ENCODE results near the gene AHNAK. TPM values are rescaled to one million over a fixed set of nuclear protein-coding genes. Genes with fewer than 3 reads are reported as not detected.

The AHNAK gene
- total and polyA plus RNA-seq, 2 experiments from 2014 or later, result 167 to 548 TPM

- in situ Hi-C loops (cut with MboI), result no loop called here
- TF ChIP-seq EZH2phosphoT487 (IDR thresholded peaks at IDR 0.05; ENCODE audit: insufficient read depth, low read depth) (no peak), EZH2 (IDR thresholded peaks at IDR 0.05; ENCODE audit: insufficient read depth, poor library complexity, severe bottlenecking) (no peak)
- WGBS, 2 experiments (ENCODE audit: low coverage in 1 of 2, low lambda C conversion rate in 2 of 2, missing lambda C conversion rate in 2 of 2), result 100% methylated on average over 7 of the region's 7 CpGs
Measured at GRCh38 chr11:62471603-62472002, 75.0 kb downstream of the AHNAK start.

GRCh38 chr11:62468577-62468976, 78.0 kb downstream of the AHNAK start:
- in situ Hi-C loops (cut with MboI), result no loop called here
- no peak overlapping the region for H3K9ac ChIP-seq
- H4K20me1 ChIP-seq (ENCODE audit: insufficient read depth), result no peaks in the 10 kb centered on the region
- H3K27me3 ChIP-seq (replicated peaks; ENCODE audit: insufficient read depth), result no peaks in the 10 kb centered on the region
- H3K79me2 ChIP-seq (ENCODE audit: insufficient read depth), result no peaks in the 10 kb centered on the region
- peaks cover 10% of the 10 kb centered on the region for H3K4me1 ChIP-seq (ENCODE audit: insufficient read depth)
- H3K4me3 ChIP-seq, result no peak overlapping the region
- no peak overlapping the region for H3K4me2 ChIP-seq (ENCODE audit: unreplicated experiment)
- H3K36me3 ChIP-seq (ENCODE audit: low read depth), result no peaks in the 10 kb centered on the region
- TF ChIP-seq EZH2 (IDR thresholded peaks at IDR 0.05; ENCODE audit: insufficient read depth, poor library complexity, severe bottlenecking) (no peak), EZH2phosphoT487 (IDR thresholded peaks at IDR 0.05; ENCODE audit: insufficient read depth, low read depth) (no peak)
- no peaks in the 10 kb centered on the region for H3F3A ChIP-seq (ENCODE audit: insufficient read depth)
- H3K9me2 ChIP-seq (ENCODE audit: insufficient read depth), result no peaks in the 10 kb centered on the region
- no peaks in the 10 kb centered on the region for H3K9me3 ChIP-seq (ENCODE audit: low read depth)
- DNase-seq, result no peak
- WGBS, 2 experiments (ENCODE audit: low coverage in 1 of 2, low lambda C conversion rate in 2 of 2, missing lambda C conversion rate in 2 of 2), result 18 to 31% methylated on average over 2 of the region's 2 CpGs
- no peak overlapping the region for H2AFZ ChIP-seq
- no peak overlapping the region for H3K27ac ChIP-seq

More at GRCh38 chr11:62471603-62472002, 75.0 kb downstream of the AHNAK start:
- Histone ChIP-seq H3K4me3 (no peak overlapping the region), H3K9me3 (ENCODE audit: low read depth) (no peaks in the 10 kb centered on the region), H3K4me2 (ENCODE audit: unreplicated experiment) (no peak overlapping the region), H3K36me3 (ENCODE audit: low read depth) (no peaks in the 10 kb centered on the region), H4K20me1 (ENCODE audit: insufficient read depth) (no peaks in the 10 kb centered on the region), H3K4me1 (ENCODE audit: insufficient read depth) (peaks cover 10% of the 10 kb centered on the region), H3K27ac (no peak overlapping the region), H3K27me3 (replicated peaks; ENCODE audit: insufficient read depth) (no peaks in the 10 kb centered on the region), H3K79me2 (ENCODE audit: insufficient read depth) (no peaks in the 10 kb centered on the region), H2AFZ (no peak overlapping the region), H3F3A (ENCODE audit: insufficient read depth) (no peaks in the 10 kb centered on the region), H3K9ac (no peak overlapping the region), H3K9me2 (ENCODE audit: insufficient read depth) (no peaks in the 10 kb centered on the region)
- DNase-seq, result no peak

DNA sequence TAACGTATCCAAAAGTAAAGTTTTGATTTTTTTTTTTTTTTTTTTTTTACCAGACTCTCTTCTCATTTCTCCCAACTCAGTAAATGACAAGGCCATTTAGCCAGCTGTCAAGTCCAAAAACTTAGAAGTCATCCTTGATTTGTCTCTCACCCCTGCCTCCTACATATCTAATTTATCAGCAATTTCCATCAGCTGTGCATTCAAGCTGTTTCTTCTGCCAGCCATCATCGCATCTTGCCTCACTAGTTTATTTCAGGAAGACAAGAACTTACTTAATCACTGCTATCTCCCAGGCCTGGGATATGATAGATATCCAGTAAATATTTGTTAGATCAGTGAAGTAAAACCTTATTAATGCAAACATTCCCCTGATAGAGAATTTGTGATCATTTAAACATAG, 80.2 kb downstream of the AHNAK start:
- DNase-seq, result no peak
- Histone ChIP-seq H3K4me3 (no peak overlapping the region), H2AFZ (no peak overlapping the region), H3K36me3 (ENCODE audit: low read depth) (no peaks in the 10 kb centered on the region), H3K79me2 (ENCODE audit: insufficient read depth) (no peaks in the 10 kb centered on the region), H4K20me1 (ENCODE audit: insufficient read depth) (no peaks in the 10 kb centered on the region), H3F3A (ENCODE audit: insufficient read depth) (peaks cover 4% of the 10 kb centered on the region; the same call in 1 of the 2 replicates), H3K27ac (no peak overlapping the region), H3K4me2 (ENCODE audit: unreplicated experiment) (no peak overlapping the region), H3K27me3 (replicated peaks; ENCODE audit: insufficient read depth) (no peaks in the 10 kb centered on the region), H3K9ac (no peak overlapping the region), H3K4me1 (ENCODE audit: insufficient read depth) (peaks cover 14% of the 10 kb centered on the region), H3K9me2 (ENCODE audit: insufficient read depth) (no peaks in the 10 kb centered on the region), H3K9me3 (ENCODE audit: low read depth) (no peaks in the 10 kb centered on the region)
- in situ Hi-C loops (cut with MboI), result no loop called here
- WGBS, 2 experiments (ENCODE audit: low coverage in 1 of 2, low lambda C conversion rate in 2 of 2, missing lambda C conversion rate in 2 of 2), result 93 to 95% methylated on average over 2 of the region's 2 CpGs
- TF ChIP-seq EZH2 (IDR thresholded peaks at IDR 0.05; ENCODE audit: insufficient read depth, poor library complexity, severe bottlenecking), result no peak
- no peak for TF ChIP-seq EZH2phosphoT487 (IDR thresholded peaks at IDR 0.05; ENCODE audit: insufficient read depth, low read depth)

DNA sequence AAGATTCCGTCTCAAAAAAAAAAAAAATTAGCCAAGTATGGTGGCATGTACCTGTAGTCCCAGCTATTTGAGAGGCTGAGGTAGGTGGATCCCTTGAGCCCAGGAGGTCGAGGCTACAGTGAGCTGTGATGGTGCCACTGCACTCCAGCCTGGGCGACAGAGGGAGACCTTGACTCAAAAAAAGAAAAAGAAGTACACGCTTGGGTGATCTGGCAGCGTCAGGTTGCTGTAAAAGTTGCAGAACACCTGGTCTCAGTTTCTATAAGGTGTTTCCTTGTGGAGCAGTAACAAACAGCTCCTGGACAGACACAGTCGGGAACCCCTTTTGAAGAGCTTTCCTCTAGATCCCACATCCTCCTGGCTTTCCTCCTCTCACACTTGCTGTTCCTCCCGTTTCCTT, 82.0 kb downstream of the AHNAK start:
- Histone ChIP-seq H2AFZ (no peak overlapping the region), H3K79me2 (ENCODE audit: insufficient read depth) (no peaks in the 10 kb centered on the region), H3K9ac (no peak overlapping the region), H3F3A (ENCODE audit: insufficient read depth) (peaks cover 4% of the 10 kb centered on the region; the same call in 1 of the 2 replicates), H3K9me3 (ENCODE audit: low read depth) (no peaks in the 10 kb centered on the region), H4K20me1 (ENCODE audit: insufficient read depth) (no peaks in the 10 kb centered on the region), H3K4me2 (ENCODE audit: unreplicated experiment) (no peak overlapping the region), H3K36me3 (ENCODE audit: low read depth) (no peaks in the 10 kb centered on the region), H3K9me2 (ENCODE audit: insufficient read depth) (no peaks in the 10 kb centered on the region), H3K4me3 (no peak overlapping the region), H3K4me1 (ENCODE audit: insufficient read depth) (peaks cover 17% of the 10 kb centered on the region), H3K27ac (no peak overlapping the region), H3K27me3 (replicated peaks; ENCODE audit: insufficient read depth) (no peaks in the 10 kb centered on the region)
- 85 to 86% methylated on average over 7 of the region's 7 CpGs for WGBS, 2 experiments (ENCODE audit: low coverage in 1 of 2, low lambda C conversion rate in 2 of 2, missing lambda C conversion rate in 2 of 2)
- no peak for TF ChIP-seq EZH2phosphoT487 (IDR thresholded peaks at IDR 0.05; ENCODE audit: insufficient read depth, low read depth)
- TF ChIP-seq EZH2 (IDR thresholded peaks at IDR 0.05; ENCODE audit: insufficient read depth, poor library complexity, severe bottlenecking), result no peak
- in situ Hi-C loops (cut with MboI), result no loop called here
- DNase-seq, result no peak

DNA sequence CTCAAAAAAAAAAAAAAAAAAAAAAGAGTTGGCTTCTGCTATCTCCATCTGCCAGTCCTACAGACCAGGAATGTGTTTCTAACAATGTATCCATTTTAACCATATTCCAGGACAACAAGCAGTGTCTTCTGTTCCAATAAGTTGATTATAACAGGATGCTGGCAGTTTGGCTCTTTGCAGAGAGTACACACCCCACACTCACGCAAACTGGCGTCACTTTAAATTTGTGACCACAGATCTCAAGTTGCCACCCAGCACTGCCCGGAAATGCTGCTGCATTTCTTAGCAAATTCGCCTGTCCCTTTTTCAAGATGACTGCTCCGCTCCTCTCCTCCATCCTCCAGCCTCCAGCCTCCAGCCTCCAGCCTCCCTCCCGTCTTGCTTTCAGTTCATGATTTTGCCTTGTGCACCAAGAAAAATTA, 83.5 kb downstream of the AHNAK start:
- peak; percentile 51 for DNase-seq
- Histone ChIP-seq H3K9me3 (ENCODE audit: low read depth) (no peaks in the 10 kb centered on the region), H3K4me2 (ENCODE audit: unreplicated experiment) (peak overlapping the region; percentile 18), H3K4me3 (no peak overlapping the region), H2AFZ (peak overlapping the region; percentile 67), H4K20me1 (ENCODE audit: insufficient read depth) (no peaks in the 10 kb centered on the region), H3K36me3 (ENCODE audit: low read depth) (no peaks in the 10 kb centered on the region), H3K4me1 (ENCODE audit: insufficient read depth) (peaks cover 21% of the 10 kb centered on the region), H3K9ac (no peak overlapping the region), H3K9me2 (ENCODE audit: insufficient read depth) (no peaks in the 10 kb centered on the region), H3K27ac (no peak overlapping the region), H3F3A (ENCODE audit: insufficient read depth) (peaks cover 4% of the 10 kb centered on the region; the same call in 1 of the 2 replicates), H3K27me3 (replicated peaks; ENCODE audit: insufficient read depth) (no peaks in the 10 kb centered on the region), H3K79me2 (ENCODE audit: insufficient read depth) (no peaks in the 10 kb centered on the region)
- in situ Hi-C loops (cut with MboI), result no loop called here
- 16 to 21% methylated on average over 5 to 6 of the region's 6 CpGs for WGBS, 2 experiments (ENCODE audit: low coverage in 1 of 2, low lambda C conversion rate in 2 of 2, missing lambda C conversion rate in 2 of 2)
- TF ChIP-seq EZH2phosphoT487 (IDR thresholded peaks at IDR 0.05; ENCODE audit: insufficient read depth, low read depth) (no peak), EZH2 (IDR thresholded peaks at IDR 0.05; ENCODE audit: insufficient read depth, poor library complexity, severe bottlenecking) (no peak)
